HEK293 (cell line): Measurements from ENCODE around the gene MRTFB.

ENCODE experiments used
- CTCF ChIA-PET: fragments of 350-600 bp; formaldehyde crosslinking; extraction: SDS; loops from one replicate; lab custom pipeline; 2021; ENCODE audit warnings: antibody characterized with exemption; lab: Yijun Ruan, JAX
- POLR2A ChIA-PET: fragments of 300-600 bp; formaldehyde crosslinking; extraction: SDS; loops from one replicate; lab custom pipeline; 2020; ENCODE audit warnings: antibody characterized with exemption, inconsistent platforms; lab: Yijun Ruan, JAX
- H3K27ac ChIP-seq: fragments of 200-500 bp; sonication (Bioruptor generic); 2 replicates; pipeline ENCODE4 v1.5.1; 2014; ENCODE audit warnings: low read depth, low read length, control low read depth, inconsistent platforms; ENCODE audit errors: extremely low read depth
- H3K36me3 ChIP-seq, 2 experiments: fragments of 200-500 bp in 1 of 2; sonication (Bioruptor generic) in 1 of 2; 1 replicate in 1 of 2; 2 replicates in 1 of 2; pipeline ENCODE4 v1.5.1; 2014 to 2017; ENCODE audit warnings: inconsistent platforms in 2 of 2, low read length in 2 of 2; ENCODE audit not compliant: control insufficient read depth in 2 of 2, insufficient read depth in 1 of 2
- H3K4me1 ChIP-seq: fragments of 200-500 bp; sonication (Bioruptor generic); 2 replicates; pipeline ENCODE4 v1.5.1; 2014; ENCODE audit warnings: mild to moderate bottlenecking, low read length, inconsistent platforms; ENCODE audit not compliant: control insufficient read depth, insufficient read depth
- H3K4me3 ChIP-seq: 2 replicates; pipeline ENCODE4 v1.5.1; 2011; ENCODE audit warnings: low read depth, mild to moderate bottlenecking, control low read depth, low read length, moderate library complexity
- H3K9me3 ChIP-seq: fragments of 200-500 bp; sonication (Bioruptor generic); 2 replicates; pipeline ENCODE4 v1.5.1; 2014; ENCODE audit warnings: low read depth, low read length, inconsistent platforms; ENCODE audit not compliant: control insufficient read depth, insufficient read depth
- IKZF3 ChIP-seq: fragments of 450-650 bp; IDR thresholded peaks from 2 replicates; pipeline ENCODE4 v1.5.0; 2018; ENCODE audit warnings: missing biosample characterization, mild to moderate bottlenecking, missing genetic modification characterization, moderate library complexity
- KLF9 ChIP-seq: fragments of 450-650 bp; formaldehyde crosslinking; IDR thresholded peaks from 2 replicates; pipeline ENCODE4 v1.5.1; 2016; ENCODE audit warnings: missing biosample characterization, missing genetic modification characterization, low read depth
- OVOL3 ChIP-seq: fragments of 450-650 bp; formaldehyde crosslinking; IDR thresholded peaks from 2 replicates; pipeline ENCODE4 v1.5.1; 2016; ENCODE audit warnings: missing biosample characterization, missing genetic modification characterization
- ZNF10 ChIP-seq: fragments of 450-650 bp; formaldehyde crosslinking; IDR thresholded peaks from 2 replicates; pipeline ENCODE4 v1.5.1; 2017; ENCODE audit warnings: missing biosample characterization, missing genetic modification characterization
- ZNF148 ChIP-seq: fragments of 450-650 bp; formaldehyde crosslinking; IDR thresholded peaks from 2 replicates; pipeline ENCODE4 v1.5.0; 2017; ENCODE audit warnings: missing biosample characterization, missing genetic modification characterization, borderline replicate concordance
- ZNF169 ChIP-seq: fragments of 450-650 bp; formaldehyde crosslinking; IDR thresholded peaks from 2 replicates; pipeline ENCODE4 v1.5.1; 2016; ENCODE audit warnings: missing biosample characterization, missing genetic modification characterization
- ZNF19 ChIP-seq: fragments of 450-650 bp; formaldehyde crosslinking; IDR thresholded peaks from 2 replicates; pipeline ENCODE4; 2016; ENCODE audit warnings: missing biosample characterization, missing genetic modification characterization, low read depth
- ZNF23 ChIP-seq: fragments of 450-650 bp; formaldehyde crosslinking; IDR thresholded peaks from 2 replicates; pipeline ENCODE4 v1.5.1; 2016; ENCODE audit warnings: missing biosample characterization, missing genetic modification characterization, borderline replicate concordance
- ZNF398 ChIP-seq: fragments of 450-650 bp; formaldehyde crosslinking; IDR thresholded peaks from 2 replicates; pipeline ENCODE4 v1.5.1; 2017; ENCODE audit warnings: missing biosample characterization, missing genetic modification characterization
- ZNF510 ChIP-seq: fragments of 450-650 bp; formaldehyde crosslinking; IDR thresholded peaks from 2 replicates; pipeline ENCODE4 v1.5.1; 2018; ENCODE audit warnings: mild to moderate bottlenecking, missing genetic modification characterization, missing biosample characterization; ENCODE audit not compliant: insufficient replicate concordance
- ZNF555 ChIP-seq: fragments of 450-650 bp; formaldehyde crosslinking; conservative IDR thresholded peaks from 2 replicates; pipeline ENCODE4 v1.5.1; 2017; ENCODE audit warnings: missing biosample characterization, mild to moderate bottlenecking, missing genetic modification characterization, inconsistent platforms
- ZNF610 ChIP-seq: fragments of 450-650 bp; formaldehyde crosslinking; IDR thresholded peaks from 2 replicates; pipeline ENCODE4 v1.5.1; 2016; ENCODE audit warnings: missing biosample characterization, missing genetic modification characterization, borderline replicate concordance
- ZNF626 ChIP-seq: fragments of 450-650 bp; sonication (Bioruptor Pico); formaldehyde crosslinking; IDR thresholded peaks from 2 replicates; pipeline ENCODE4 v1.5.1; 2018; ENCODE audit warnings: missing biosample characterization, missing genetic modification characterization, inconsistent platforms
- ZNF76 ChIP-seq: fragments of 450-650 bp; formaldehyde crosslinking; IDR thresholded peaks from 2 replicates; pipeline ENCODE4; 2016; ENCODE audit warnings: low read depth, missing biosample characterization, missing genetic modification characterization, borderline replicate concordance
- ZSCAN23 ChIP-seq: fragments of 450-650 bp; formaldehyde crosslinking; IDR thresholded peaks from 2 replicates; pipeline ENCODE4 v1.5.1; 2016; ENCODE audit warnings: missing biosample characterization, missing genetic modification characterization
- TF ChIP-seq, protein P1 (sequence below): fragments of 450-650 bp; formaldehyde crosslinking; IDR thresholded peaks from 2 replicates; pipeline ENCODE4 v1.5.1; 2017; ENCODE audit warnings: missing biosample characterization, missing genetic modification characterization
- TF ChIP-seq, protein P2 (sequence below): fragments of 450-650 bp; formaldehyde crosslinking; IDR thresholded peaks from 2 replicates; pipeline ENCODE4 v1.5.1; 2016; ENCODE audit warnings: missing biosample characterization, missing genetic modification characterization, borderline replicate concordance
- TF ChIP-seq, protein P3 (sequence below): fragments of 450-650 bp; IDR thresholded peaks from 2 replicates; pipeline ENCODE4 v1.5.1; 2018; ENCODE audit warnings: missing biosample characterization, mild to moderate bottlenecking, missing genetic modification characterization
- TF ChIP-seq, protein P4 (sequence below): fragments of 450-650 bp; formaldehyde crosslinking; IDR thresholded peaks from 2 replicates; pipeline ENCODE4 v1.5.1; 2016; ENCODE audit warnings: missing biosample characterization, missing genetic modification characterization

The MRTFB gene

DNA sequence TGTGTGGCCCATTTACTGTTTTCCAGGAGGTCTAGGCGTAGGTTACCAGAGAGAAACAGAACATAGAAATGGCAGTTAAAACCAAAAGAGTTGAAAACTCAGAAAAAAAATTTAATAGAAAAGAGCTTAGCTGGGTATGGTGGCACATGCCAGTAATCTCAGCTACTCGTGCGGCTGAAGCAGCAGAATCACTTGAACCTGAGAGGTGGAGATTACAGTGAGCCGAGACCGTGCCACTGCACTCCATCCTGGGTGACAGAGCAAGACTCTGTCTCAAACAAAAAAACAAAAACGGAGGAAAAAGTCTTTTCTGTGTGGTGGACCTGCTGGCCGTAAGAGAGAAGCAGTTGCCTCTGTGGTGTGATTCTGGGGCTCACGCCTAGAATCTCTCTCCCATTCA is 35.8 kb downstream of the MRTFB start:
- TF ChIP-seq ZNF169 (tag by site-specific recombination) (no peak), ZNF148 (tag by site-specific recombination) (no peak), KLF9 (tag by site-specific recombination) (no peak), ZNF610 (tag by site-specific recombination) (no peak), IKZF3 (tag by site-specific recombination) (no peak), OVOL3 (tag by site-specific recombination) (no peak), ZNF10 (tag by site-specific recombination) (no peak), ZNF23 (tag by site-specific recombination) (no peak), ZSCAN23 (tag by site-specific recombination) (no peak), ZNF555 (no peak)
- TF ChIP-seq, protein P1, sequence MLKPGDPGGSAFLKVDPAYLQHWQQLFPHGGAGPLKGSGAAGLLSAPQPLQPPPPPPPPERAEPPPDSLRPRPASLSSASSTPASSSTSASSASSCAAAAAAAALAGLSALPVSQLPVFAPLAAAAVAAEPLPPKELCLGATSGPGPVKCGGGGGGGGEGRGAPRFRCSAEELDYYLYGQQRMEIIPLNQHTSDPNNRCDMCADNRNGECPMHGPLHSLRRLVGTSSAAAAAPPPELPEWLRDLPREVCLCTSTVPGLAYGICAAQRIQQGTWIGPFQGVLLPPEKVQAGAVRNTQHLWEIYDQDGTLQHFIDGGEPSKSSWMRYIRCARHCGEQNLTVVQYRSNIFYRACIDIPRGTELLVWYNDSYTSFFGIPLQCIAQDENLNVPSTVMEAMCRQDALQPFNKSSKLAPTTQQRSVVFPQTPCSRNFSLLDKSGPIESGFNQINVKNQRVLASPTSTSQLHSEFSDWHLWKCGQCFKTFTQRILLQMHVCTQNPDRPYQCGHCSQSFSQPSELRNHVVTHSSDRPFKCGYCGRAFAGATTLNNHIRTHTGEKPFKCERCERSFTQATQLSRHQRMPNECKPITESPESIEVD, result no peak
- TF ChIP-seq, protein P2, sequence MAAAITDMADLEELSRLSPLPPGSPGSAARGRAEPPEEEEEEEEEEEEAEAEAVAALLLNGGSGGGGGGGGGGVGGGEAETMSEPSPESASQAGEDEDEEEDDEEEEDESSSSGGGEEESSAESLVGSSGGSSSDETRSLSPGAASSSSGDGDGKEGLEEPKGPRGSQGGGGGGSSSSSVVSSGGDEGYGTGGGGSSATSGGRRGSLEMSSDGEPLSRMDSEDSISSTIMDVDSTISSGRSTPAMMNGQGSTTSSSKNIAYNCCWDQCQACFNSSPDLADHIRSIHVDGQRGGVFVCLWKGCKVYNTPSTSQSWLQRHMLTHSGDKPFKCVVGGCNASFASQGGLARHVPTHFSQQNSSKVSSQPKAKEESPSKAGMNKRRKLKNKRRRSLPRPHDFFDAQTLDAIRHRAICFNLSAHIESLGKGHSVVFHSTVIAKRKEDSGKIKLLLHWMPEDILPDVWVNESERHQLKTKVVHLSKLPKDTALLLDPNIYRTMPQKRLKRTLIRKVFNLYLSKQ (tag by site-specific recombination), result no peak
- TF ChIP-seq, protein P3, sequence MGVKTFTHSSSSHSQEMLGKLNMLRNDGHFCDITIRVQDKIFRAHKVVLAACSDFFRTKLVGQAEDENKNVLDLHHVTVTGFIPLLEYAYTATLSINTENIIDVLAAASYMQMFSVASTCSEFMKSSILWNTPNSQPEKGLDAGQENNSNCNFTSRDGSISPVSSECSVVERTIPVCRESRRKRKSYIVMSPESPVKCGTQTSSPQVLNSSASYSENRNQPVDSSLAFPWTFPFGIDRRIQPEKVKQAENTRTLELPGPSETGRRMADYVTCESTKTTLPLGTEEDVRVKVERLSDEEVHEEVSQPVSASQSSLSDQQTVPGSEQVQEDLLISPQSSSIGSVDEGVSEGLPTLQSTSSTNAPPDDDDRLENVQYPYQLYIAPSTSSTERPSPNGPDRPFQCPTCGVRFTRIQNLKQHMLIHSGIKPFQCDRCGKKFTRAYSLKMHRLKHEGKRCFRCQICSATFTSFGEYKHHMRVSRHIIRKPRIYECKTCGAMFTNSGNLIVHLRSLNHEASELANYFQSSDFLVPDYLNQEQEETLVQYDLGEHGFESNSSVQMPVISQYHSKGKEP, result no peak
- ChIA-PET POLR2A (no interaction called here), CTCF (no interaction called here)
- peaks cover 41% of the 10 kb centered on the region for H3K4me1 ChIP-seq
- H3K4me3 ChIP-seq, result no peak overlapping the region
- no peak overlapping the region for H3K27ac ChIP-seq
- no peaks in the 10 kb centered on the region for H3K9me3 ChIP-seq
- H3K36me3 ChIP-seq, result no peaks in the 10 kb centered on the region

GRCh38 chr16:14109077-14109775 is 38.1 kb downstream of the MRTFB start:
- ChIA-PET CTCF (interaction anchor here (1.1 kb wide), 1 partner anchor 186 kb away, joined by 3 read pairs; no protein-coding TSS in a partner anchor), POLR2A (no interaction called here)
- Histone ChIP-seq H3K4me1 (peaks cover 38% of the 10 kb centered on the region), H3K27ac (no peak overlapping the region), H3K9me3 (no peaks in the 10 kb centered on the region), H3K36me3 (no peaks in the 10 kb centered on the region), H3K4me3 (no peak overlapping the region)
- TF ChIP-seq ZNF19, result no peak
- no peak for TF ChIP-seq ZNF398
- TF ChIP-seq, protein P3, result no peak
- TF ChIP-seq ZNF76 (tag by site-specific recombination), result no peak
- no peak for TF ChIP-seq IKZF3 (tag by site-specific recombination)
- TF ChIP-seq, protein P4, sequence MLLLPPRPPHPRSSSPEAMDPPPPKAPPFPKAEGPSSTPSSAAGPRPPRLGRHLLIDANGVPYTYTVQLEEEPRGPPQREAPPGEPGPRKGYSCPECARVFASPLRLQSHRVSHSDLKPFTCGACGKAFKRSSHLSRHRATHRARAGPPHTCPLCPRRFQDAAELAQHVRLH (tag by site-specific recombination), result no peak
- no peak for TF ChIP-seq ZNF510 (tag by site-specific recombination)
- no peak for TF ChIP-seq ZNF626 (tag by site-specific recombination)
